ENCODE data around the gene APMAP.
"Not testable (repeated sequence)": the region's sequence is repeated elsewhere in the genome, so short reads cannot be mapped to it uniquely, and the experiment has no call there.

GRCh38 chr20:24929259-24929658 is 63.3 kb downstream of the APMAP start:
- TF ChIP-seq, protein P1, sequence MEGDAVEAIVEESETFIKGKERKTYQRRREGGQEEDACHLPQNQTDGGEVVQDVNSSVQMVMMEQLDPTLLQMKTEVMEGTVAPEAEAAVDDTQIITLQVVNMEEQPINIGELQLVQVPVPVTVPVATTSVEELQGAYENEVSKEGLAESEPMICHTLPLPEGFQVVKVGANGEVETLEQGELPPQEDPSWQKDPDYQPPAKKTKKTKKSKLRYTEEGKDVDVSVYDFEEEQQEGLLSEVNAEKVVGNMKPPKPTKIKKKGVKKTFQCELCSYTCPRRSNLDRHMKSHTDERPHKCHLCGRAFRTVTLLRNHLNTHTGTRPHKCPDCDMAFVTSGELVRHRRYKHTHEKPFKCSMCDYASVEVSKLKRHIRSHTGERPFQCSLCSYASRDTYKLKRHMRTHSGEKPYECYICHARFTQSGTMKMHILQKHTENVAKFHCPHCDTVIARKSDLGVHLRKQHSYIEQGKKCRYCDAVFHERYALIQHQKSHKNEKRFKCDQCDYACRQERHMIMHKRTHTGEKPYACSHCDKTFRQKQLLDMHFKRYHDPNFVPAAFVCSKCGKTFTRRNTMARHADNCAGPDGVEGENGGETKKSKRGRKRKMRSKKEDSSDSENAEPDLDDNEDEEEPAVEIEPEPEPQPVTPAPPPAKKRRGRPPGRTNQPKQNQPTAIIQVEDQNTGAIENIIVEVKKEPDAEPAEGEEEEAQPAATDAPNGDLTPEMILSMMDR (IDR thresholded peaks at IDR 0.05), result not testable (repeated sequence)
- not testable (repeated sequence) for TF ChIP-seq ZFX (IDR thresholded peaks at IDR 0.05; ENCODE audit: borderline replicate concordance)

All from 22Rv1 (cell line).